OCI-LY1 (cell line): ENCODE results near the gene AIFM1.

Experiments
- H2AFZ ChIP-seq: fragments of 200-600 bp; sonication (generic), shearing (Covaris generic); 2 replicates; pipeline ENCODE4 v1.6.0; 2014; ENCODE audit warnings: antibody characterized with exemption, mild to moderate bottlenecking, low read length
- H3F3A ChIP-seq: fragments of 200-600 bp; sonication (generic), shearing (Covaris generic); 2 replicates; pipeline ENCODE4 v1.6.0; 2014; ENCODE audit warnings: mild to moderate bottlenecking, antibody characterized with exemption, low read length, moderate library complexity; ENCODE audit not compliant: insufficient read depth
- H3K27ac ChIP-seq: fragments of 200-600 bp; sonication (generic); 2 replicates; pipeline ENCODE4 v1.5.1; 2014; ENCODE audit warnings: low read length, mixed run types, mild to moderate bottlenecking, low read depth; ENCODE audit not compliant: poor library complexity, severe bottlenecking
- H3K27me3 ChIP-seq: fragments of 200-600 bp; sonication (generic); 2 replicates; pipeline ENCODE4 v1.6.0; 2014; ENCODE audit warnings: antibody characterized with exemption, mild to moderate bottlenecking, low read length, moderate library complexity; ENCODE audit not compliant: insufficient read depth
- H3K36me3 ChIP-seq: fragments of 200-600 bp; sonication (generic); 2 replicates; pipeline ENCODE4 v1.6.1; 2014; ENCODE audit warnings: mild to moderate bottlenecking, antibody characterized with exemption, low read length, moderate library complexity, mixed read lengths; ENCODE audit not compliant: insufficient read depth
- H3K4me1 ChIP-seq: fragments of 200-600 bp; sonication (generic); 2 replicates; pipeline ENCODE4 v1.5.1; 2014; ENCODE audit warnings: mild to moderate bottlenecking, low read length, moderate library complexity; ENCODE audit not compliant: insufficient read depth, severe bottlenecking
- H3K4me2 ChIP-seq: fragments of 200-600 bp; sonication (generic), shearing (Covaris generic); 2 replicates; pipeline ENCODE4 v1.6.1; 2014; ENCODE audit warnings: low read length
- H3K4me3 ChIP-seq: fragments of 200-600 bp; sonication (generic); 2 replicates; pipeline ENCODE4 v1.5.1; 2014; ENCODE audit warnings: low read length, low read depth, mild to moderate bottlenecking, mixed read lengths; ENCODE audit not compliant: poor library complexity, severe bottlenecking
- H3K79me2 ChIP-seq: fragments of 200-600 bp; shearing (Covaris generic); 2 replicates; pipeline ENCODE4 v1.6.1; 2016; ENCODE audit warnings: mixed run types, low read length, mixed read lengths; ENCODE audit not compliant: insufficient read depth
- H3K9ac ChIP-seq: fragments of 200-600 bp; sonication (generic), shearing (Covaris generic); 2 replicates; pipeline ENCODE4 v1.6.1; 2014; ENCODE audit warnings: mild to moderate bottlenecking, low read length, mixed read lengths
- H3K9me2 ChIP-seq: fragments of 200-600 bp; sonication (generic), shearing (Covaris generic); 2 replicates; pipeline ENCODE4 v1.6.1; 2014; ENCODE audit warnings: low read depth, mild to moderate bottlenecking, low read length, mixed read lengths
- H3K9me3 ChIP-seq: fragments of 200-600 bp; shearing (Covaris generic); 2 replicates; pipeline ENCODE4 v1.6.1; 2014; ENCODE audit warnings: low read length, mixed read lengths
- H4K20me1 ChIP-seq: fragments of 200-600 bp; sonication (generic), shearing (Covaris generic); 2 replicates; pipeline ENCODE4 v1.6.0; 2016; ENCODE audit warnings: mild to moderate bottlenecking, low read length; ENCODE audit not compliant: insufficient read depth
- EZH2 ChIP-seq: fragments of 200-600 bp; sonication (generic), shearing (Covaris generic); IDR thresholded peaks from 2 replicates; pipeline ENCODE4 v1.8.0; 2017; ENCODE audit warnings: borderline replicate concordance, mixed run types, mild to moderate bottlenecking, antibody characterized with exemption, low read length, moderate library complexity, mixed read lengths
- TF ChIP-seq, protein P1 (sequence below): fragments of 200-600 bp; sonication (generic), shearing (Covaris generic); IDR thresholded peaks from 2 replicates; pipeline ENCODE4 v1.5.1; 2017; ENCODE audit warnings: mild to moderate bottlenecking, antibody characterized with exemption, low read length, moderate library complexity, mixed read lengths

Gene AIFM1

DNA sequence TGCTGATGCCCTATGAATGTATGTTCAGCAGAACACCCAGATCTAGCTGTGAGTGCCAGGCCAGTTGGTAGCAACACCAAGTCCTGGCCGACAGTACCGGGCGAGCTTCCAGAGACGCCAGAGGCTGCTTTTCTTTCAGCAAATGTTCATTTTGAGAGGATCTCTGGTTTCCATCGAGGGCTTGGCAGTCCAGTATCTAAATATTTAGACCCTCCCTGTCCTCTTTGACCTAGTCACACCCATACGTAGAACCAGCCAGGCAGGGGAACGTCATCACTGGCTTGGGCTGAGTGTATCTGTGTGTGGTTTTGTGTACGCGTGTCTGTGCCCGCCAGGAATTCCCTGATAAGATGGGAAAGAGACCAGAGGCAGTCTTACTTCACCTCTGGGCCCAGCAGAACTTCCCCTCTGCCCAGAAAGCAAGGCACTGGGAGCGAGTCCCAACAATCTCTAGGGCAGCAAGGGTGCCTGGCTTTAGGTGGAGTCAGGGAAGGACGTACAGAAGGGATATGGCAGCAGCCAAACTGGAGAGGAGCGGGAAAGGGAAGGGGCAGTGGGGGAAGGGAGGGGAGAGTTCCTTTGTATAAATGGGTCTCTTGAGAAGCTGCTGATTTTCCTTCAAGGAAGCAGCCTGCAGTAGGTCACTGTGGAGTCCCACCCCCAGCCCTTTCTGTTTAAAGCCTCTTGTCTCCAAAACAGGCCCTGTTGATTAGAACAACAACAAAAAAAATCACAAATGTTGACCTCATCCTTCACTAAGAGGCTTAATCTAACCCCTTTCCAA, 40.4 kb downstream of the AIFM1 start:
- Histone ChIP-seq H2AFZ (no peak overlapping the region), H3K9ac (no peak overlapping the region), H3K4me1 (peaks cover 12% of the 10 kb centered on the region), H3K9me2 (no peaks in the 10 kb centered on the region), H3F3A (no peaks in the 10 kb centered on the region), H4K20me1 (no peaks in the 10 kb centered on the region), H3K27ac (no peak overlapping the region), H3K9me3 (no peaks in the 10 kb centered on the region), H3K4me3 (no peak overlapping the region), H3K79me2 (no peaks in the 10 kb centered on the region), H3K27me3 (no peaks in the 10 kb centered on the region), H3K36me3 (peaks cover 37% of the 10 kb centered on the region), H3K4me2 (no peak overlapping the region)
- no peak for TF ChIP-seq EZH2
- TF ChIP-seq, protein P1, sequence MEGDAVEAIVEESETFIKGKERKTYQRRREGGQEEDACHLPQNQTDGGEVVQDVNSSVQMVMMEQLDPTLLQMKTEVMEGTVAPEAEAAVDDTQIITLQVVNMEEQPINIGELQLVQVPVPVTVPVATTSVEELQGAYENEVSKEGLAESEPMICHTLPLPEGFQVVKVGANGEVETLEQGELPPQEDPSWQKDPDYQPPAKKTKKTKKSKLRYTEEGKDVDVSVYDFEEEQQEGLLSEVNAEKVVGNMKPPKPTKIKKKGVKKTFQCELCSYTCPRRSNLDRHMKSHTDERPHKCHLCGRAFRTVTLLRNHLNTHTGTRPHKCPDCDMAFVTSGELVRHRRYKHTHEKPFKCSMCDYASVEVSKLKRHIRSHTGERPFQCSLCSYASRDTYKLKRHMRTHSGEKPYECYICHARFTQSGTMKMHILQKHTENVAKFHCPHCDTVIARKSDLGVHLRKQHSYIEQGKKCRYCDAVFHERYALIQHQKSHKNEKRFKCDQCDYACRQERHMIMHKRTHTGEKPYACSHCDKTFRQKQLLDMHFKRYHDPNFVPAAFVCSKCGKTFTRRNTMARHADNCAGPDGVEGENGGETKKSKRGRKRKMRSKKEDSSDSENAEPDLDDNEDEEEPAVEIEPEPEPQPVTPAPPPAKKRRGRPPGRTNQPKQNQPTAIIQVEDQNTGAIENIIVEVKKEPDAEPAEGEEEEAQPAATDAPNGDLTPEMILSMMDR: no peak

DNA sequence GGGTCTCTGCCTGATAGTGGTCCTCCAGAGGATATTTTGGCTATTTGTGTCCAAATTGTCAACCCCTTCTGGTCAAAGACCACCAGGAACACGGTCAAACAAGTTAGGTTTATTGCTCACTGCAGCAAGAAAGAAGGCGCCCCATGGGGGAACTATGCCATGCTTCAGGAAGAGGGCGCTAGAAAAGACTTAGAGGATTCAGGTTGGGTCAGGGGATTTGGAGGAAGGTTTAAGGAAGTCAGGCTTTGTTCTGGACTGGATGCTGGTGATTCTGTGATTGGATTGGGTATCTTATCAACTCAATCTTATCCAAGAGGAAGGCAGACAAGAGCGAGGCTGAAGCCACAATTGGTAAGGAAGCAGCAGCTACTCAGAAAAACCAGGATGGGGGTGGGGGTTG, 41.1 kb downstream of the AIFM1 start:
- peaks cover 29% of the 10 kb centered on the region for H3K36me3 ChIP-seq
- H3K4me2 ChIP-seq: no peak overlapping the region
- H2AFZ ChIP-seq: no peak overlapping the region
- no peak overlapping the region for H3K27ac ChIP-seq
- TF ChIP-seq, protein P1: no peak
- no peak for TF ChIP-seq EZH2
- no peaks in the 10 kb centered on the region for H3K79me2 ChIP-seq
- H3K27me3 ChIP-seq: no peaks in the 10 kb centered on the region
- H3K4me3 ChIP-seq: no peak overlapping the region
- no peak overlapping the region for H3K9ac ChIP-seq
- H3F3A ChIP-seq: no peaks in the 10 kb centered on the region
- H3K4me1 ChIP-seq: peaks cover 19% of the 10 kb centered on the region
- no peaks in the 10 kb centered on the region for H3K9me3 ChIP-seq
- H3K9me2 ChIP-seq: no peaks in the 10 kb centered on the region
- H4K20me1 ChIP-seq: no peaks in the 10 kb centered on the region

DNA sequence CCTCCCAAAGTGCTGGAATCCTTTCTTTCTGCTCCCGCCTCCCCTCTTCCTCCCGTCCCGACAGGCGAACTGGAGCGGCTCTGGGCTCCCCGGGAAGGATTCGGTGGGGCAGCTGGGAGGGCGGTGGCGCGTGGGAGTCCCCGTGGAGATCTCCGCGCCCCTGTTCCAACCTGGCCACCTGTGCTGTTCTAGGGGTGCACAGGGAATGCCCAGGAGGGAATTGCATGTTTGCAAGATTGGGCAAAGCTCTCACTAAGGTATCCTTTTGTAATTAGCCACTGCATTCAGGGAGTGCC, 44.2 kb downstream of the AIFM1 start:
- TF ChIP-seq, protein P1: no peak
- no peak for TF ChIP-seq EZH2
- H3K4me3 ChIP-seq: peak overlapping the region; percentile 54
- H3K36me3 ChIP-seq: peaks cover 5% of the 10 kb centered on the region; the same call in 1 of the 2 replicates
- peaks cover 45% of the 10 kb centered on the region for H3K4me1 ChIP-seq
- no peaks in the 10 kb centered on the region for H4K20me1 ChIP-seq
- no peaks in the 10 kb centered on the region for H3K27me3 ChIP-seq
- no peak overlapping the region; the same call in 1 of the 2 replicates for H3K9ac ChIP-seq
- no peak overlapping the region for H2AFZ ChIP-seq
- no peaks in the 10 kb centered on the region for H3K79me2 ChIP-seq
- 0 out of 2 replicates have a peak overlapping the region, but pooled peaks have one; percentile 69 for H3K4me2 ChIP-seq
- no peaks in the 10 kb centered on the region for H3F3A ChIP-seq
- no peak overlapping the region for H3K27ac ChIP-seq
- H3K9me2 ChIP-seq: no peaks in the 10 kb centered on the region
- H3K9me3 ChIP-seq: no peaks in the 10 kb centered on the region
